Measurements from ENCODE around the gene MOB3A.
A peak's percentile ranks its signal among the peaks of the same experiment; 100 is the strongest.

MOB3A gene

DNA sequence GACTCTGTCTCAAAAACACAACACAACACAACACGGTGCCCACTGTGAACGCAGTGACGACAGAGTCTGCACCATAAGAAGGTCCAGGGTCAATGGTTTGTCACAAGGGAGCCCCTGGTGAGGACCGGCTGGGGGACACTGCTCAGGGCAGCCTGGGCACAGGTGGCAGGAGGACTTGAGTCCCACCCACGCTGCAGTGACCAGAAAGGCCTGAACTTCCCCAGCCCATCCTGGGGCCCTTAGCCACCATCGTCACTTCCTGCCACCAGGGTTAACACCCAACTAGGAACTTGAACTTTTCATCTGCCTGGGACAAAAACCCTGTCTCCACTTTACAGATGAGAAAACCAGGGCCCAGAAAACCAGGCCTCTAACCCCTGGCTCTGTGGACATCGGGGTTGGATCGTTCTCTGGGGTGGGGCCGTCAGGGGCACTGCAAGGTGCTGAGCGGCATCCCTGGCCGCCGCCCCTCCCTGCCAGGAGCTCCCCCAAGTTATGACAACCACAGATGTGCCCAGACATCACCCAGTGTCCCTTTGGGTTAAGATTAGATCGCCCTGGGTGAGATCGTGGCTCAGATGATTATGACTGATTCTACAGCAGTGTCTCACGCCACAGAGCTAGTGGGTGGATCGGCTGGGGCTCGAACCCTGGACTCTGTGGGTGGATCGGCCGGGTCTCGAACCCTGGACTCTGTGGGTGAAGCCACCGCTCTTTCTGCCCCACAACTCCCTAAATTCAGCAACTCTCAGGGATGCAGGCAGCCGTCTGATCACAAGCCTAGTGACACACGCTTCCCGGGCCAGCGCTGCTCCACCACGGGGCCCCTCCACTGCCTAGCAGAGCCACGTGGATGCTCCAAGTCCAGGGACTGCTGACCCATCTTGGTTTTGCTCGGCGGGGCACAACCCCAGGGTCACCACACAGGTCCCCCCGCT, 14.0 kb downstream of the MOB3A start:
- DNase-seq (ENCODE audit: low spot score), result peak; percentile 53

DNA sequence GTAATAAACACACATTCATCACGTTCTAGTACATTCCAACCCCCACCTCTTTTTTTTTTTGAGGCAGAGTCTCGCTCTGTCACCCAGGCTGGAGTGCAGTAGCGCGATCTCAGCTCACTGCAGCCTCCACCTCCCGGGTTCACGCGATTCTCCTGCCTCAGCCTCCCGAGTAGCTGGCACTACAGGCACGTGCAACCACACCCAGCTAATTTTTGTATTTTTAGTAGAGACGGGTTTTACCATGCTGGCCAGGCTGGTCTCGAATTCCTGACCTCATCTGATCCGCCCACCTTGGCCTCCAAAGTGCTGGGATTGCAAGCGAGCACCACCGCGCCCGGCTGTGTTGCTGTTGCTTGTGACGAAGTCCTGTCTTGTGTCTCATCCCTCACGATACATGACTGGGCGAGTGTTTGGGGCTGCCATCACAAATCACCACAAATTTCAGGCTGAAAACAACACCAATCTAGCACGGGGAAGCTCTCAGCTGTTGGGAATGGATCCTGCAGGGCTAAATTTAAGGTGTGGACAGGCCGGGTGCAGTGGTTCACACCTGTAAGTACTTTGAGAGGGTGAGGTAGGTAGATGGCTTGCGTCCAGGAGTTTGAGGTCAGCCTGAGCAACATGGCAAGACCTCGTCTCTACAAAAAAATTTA, 15.7 kb downstream of the MOB3A start:
- no peak for DNase-seq (ENCODE audit: low spot score)

DNA sequence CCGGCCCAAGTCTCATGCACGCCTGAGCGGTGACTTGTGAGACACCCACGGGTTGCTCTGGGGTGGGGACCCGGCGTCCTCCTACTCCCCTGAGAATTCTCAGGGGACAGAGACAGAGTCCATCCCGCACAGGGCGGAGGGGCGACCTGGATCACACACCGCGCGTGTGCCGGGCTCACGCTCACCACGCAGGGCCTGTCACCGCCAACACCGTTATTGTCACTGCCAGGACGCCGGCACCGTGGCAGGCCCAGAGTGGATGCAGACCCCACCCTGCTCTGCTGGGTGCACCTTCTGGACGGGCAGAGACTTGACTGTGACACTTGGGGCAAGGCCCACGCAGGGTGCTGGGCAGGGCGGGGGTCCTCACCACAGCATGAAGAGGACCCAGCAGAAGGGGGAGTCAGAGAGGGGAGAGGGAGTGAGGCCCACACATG, 16.2 kb downstream of the MOB3A start:
- DNase-seq (ENCODE audit: low spot score), result no peak

DNA sequence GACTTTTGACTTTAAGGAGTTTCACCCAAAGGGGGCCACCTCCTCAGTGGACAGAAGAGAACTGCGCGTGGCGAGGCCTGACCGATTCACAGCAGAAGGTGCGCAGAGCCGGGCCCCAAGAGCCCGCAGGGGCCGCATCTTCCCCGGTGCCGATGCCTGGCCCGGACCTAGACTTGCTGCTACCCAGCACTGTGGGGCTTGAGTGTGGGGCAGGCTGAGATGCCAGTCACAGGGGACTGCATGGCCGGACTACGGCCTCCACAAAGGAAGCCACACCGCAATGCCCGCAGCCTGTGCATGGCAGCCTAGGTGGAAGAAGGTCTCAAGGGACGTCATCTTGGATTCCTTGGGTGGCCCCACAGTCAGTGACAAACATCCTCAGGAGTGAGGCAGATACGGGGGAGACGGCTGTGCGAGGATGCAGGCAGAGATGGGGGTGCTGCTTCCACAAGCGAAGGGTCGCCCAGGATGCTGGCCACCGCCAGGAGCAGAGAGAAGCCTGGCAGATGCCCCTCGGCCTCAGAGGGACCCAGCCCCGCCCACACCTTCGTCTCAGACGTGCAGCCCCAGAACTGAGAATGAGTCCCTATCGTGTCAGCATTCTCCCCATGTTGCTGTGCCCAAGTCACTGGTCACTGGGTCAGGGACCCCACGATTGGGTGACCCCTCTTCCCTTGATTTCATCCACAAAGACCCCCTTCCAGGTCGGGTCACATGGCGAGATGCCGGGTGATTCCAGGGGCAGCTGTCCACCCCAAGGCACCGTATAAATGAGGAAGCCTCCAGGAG, 16.9 kb downstream of the MOB3A start:
- no peak for DNase-seq (ENCODE audit: low spot score)

DNA sequence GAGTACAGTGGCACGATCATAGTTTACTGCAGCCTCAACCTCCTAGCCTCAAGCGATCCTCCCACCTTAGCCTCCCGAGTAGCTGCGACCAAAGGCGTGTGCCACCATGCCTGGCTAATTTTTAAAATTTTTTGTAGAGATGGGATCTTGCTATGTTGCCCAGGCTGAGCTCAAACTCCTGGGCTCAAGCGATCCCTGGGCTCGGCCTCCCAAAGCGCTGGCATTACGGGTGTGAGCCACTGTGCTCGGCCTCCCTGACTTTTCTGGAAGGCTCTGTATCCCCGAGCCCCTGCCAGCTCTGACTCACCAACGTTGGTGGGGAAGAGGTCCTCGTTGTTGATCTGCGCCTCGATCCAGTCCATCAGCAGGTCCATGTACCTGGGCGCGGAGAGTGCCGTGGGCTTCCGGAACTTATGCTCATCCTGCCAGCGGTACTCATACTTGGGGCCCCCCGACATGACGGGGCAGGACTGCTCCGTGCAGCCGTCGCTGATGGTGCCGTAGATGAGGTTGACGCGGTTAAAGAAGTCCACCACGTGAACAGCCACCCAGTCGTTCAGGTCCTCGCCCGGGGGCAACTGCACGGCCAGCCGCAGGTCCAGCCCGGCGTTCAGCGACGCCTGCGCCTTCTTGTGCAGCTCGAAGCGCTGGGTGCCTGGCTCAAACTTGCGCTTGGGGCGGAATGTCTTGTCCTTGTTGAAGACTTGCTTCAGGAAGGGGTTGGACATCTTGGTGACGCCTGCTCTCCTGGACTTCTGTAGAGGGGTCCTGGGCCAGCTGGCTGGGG, 18.1 kb downstream of the MOB3A start:
- no peak for DNase-seq (ENCODE audit: low spot score)

DNA sequence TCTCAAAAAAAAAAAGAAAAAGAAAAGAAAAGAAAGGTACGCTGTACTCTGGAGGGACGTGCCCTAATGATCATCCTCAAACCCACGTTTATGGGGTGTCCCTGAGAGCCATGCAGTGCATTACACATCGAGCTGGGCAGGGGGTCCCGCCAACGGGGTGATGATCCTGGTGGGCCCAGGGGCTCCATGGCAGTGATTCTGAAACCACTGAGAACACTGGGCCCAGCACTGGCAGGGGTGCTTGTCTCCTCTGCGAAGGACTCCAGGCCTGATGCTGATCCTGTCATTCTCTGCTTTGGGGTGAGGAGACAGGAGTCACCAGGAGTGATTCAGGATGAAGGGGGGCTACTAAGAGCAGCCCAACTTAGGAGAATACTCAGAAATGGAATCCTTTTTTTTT, 18.7 kb downstream of the MOB3A start:
- DNase-seq (ENCODE audit: low spot score), result no peak

DNA sequence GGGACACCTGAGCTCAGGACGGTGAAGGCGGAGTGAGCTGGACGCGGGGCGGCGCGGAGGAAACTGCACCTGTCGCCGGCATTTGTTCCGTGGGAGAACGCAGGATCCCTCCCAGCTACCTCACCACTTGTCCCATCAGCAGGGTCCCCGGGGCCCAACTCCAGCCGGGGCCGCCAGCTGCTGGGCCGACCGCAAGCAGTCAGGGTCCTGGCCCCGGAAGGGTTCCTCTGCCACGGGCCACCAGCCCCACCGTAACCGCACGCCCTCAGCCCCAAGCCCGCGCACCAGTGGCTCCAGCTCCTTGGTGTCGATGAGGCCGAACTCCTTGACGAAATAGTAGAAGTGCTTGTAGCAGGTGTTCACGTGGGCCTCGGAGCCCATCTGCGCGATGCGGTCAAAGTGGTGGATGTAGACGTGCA, 19.6 kb downstream of the MOB3A start:
- DNase-seq (ENCODE audit: low spot score), result no peak

DNA sequence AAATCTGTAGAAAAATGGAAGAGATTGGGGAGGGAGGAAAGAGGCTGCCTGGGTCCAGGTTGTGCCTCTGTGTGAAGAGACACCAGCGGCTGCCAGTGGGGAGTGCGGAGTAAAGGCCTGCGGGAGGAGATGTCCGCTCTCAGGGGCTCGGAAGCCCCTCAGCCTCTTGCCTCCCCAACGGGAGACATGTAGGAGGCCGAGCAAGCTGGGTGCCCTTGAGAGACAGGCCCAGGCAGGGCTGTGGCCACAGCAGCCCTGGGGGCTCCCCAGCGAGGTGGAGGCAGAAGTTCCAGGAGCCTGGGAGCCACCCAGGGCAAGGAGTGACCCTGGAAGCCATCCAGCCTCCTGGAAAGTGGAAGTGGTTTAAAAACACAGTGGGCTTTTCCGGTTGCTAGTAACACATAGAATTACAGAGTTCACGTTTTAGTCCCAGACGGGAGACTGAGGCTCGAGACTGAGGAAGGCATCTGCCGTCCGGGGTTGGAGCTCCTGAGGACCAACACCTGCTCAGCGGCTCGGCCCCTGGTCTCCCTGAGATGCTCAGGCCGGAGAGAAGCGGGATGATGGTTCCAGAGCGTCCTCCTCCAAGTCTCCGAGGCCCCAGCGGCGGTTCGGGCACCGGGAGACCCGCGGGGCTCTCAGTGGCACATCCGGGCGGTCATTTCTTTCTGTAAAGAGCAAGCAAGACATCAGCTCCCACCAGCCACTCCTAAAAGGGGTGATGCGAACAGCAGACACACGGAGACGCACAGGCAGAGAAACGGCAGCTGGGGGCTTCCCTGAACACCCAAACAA, 23.2 kb downstream of the MOB3A start:
- no peak for DNase-seq (ENCODE audit: low spot score)

DNA sequence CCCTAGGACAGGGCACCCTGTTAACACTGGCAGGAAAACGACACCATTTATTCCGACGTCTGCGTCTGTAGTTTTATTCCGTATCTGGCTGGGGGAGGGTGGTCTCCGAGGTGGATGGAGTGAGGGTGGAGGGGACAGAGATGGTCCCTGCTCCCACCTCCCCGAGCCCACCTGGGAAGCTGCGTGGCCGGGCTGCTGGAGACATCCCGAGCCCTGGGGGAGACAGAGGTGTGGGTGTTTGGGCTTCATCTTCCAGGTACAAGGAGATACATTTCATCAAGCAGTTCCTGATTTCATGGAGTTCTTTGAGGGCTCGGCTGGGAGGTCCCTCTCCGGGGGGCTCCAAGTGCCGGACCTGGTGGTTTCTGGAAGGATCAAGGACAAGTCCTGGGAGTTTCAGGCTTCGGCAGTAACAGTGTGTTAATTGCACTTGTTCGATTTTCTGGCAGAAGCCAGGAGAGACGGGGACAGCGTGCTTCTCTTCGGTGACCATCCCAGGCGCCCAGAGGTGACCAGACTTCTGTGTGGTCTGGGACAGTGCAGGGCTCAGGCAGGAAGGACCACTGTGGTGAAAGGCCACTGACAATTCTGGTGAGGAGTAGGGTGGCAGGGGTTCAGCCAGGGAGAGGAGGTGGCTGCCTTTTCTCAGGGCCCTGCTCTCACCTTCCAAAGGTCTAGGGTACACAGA, 25.0 kb downstream of the MOB3A start:
- DNase-seq (ENCODE audit: low spot score), result no peak

DNA sequence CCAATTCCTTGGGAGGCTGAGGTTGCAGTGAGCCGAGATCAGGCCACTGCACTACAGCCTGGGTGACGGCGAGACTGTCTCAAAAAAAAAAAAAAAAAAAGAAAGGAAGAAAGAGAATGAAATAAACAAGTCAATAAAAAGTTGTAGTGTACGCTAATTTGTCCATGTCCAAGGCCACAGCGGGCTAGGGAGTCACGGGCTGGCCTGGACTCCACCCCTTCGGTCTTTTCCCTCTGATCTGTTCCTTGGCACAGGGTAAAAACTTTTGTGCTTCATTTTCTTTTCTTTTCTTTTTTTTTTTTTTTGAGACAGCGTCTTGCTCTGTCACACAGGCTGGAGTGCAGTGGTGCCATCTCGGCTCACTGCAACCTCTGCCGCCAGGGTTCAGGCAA, 25.7 kb downstream of the MOB3A start:
- DNase-seq (ENCODE audit: low spot score), result no peak

DNA sequence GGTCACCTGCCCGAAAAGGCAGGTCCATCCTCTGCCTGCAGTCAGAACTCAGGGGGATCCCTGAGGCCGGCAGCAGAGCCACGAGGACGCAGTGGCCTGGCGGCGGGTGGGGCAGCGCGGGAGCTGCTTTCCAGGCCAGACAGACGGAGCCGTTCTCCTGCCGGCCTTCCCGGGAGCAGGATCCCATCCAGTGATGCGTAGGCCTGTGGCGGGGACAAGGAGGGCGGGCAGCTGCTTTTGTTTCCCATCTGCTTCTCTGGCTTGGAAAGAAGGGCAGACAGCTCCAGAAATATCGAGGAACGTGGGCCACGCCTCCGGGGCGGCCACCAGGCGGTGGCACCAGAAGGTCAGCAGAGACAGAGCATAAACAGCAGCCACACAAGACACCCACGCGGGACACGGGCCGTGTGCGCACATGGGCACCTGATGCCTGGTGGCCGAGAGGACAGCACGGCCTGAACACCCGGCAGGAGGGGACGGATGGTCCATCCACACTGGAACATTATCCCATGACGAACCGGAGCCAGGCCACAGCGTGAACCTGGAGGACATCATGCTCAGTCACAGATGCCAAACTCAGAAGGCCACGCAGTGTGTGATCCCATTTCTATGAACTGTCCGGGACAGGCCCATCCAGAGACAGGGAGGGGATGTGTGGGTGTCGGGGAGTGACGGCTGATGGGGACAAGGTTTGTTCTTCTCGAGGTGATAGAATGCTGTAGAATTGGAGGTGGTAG, 31.2 kb downstream of the MOB3A start:
- DNase-seq (ENCODE audit: low spot score), result no peak

DNA sequence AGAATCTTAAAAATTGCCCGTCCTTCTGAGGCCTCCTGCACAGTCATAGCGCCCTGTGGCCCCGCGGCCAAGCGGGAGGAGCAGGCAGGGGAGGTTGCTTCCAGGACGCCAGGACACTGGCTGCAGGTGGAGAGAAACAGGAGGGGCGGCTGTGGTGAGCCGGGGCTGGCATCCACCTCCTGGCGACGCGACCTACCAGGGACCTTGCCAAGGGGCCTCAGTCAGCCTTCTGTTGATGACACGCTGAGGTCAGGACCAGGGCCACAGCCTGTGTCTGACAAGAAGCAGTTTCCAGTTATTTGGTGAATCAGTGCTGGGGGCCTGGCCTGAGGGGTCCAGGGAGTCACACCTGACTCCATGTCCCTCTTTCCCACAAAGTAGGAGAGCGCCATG, 31.7 kb downstream of the MOB3A start:
- no peak for DNase-seq (ENCODE audit: low spot score)

DNA sequence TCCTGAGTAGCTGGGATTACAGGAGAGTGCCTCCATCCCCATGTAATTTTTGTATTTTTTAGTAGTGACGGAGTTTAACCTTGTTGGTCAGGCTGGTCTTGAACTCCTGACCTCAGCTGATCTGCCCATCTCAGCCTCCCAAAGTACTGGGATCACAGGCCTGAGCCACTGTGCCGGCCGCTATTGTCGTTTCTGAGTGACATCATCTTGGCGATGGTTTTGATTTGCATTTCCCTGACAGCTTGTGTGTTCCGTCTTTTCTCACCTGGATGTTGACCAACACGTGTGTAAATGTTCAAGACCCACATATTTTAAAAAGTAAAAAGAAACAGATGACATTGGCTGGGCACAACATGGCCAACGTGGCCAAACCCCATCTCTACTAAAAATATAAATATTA, 32.3 kb downstream of the MOB3A start:
- no peak for DNase-seq (ENCODE audit: low spot score)

DNA sequence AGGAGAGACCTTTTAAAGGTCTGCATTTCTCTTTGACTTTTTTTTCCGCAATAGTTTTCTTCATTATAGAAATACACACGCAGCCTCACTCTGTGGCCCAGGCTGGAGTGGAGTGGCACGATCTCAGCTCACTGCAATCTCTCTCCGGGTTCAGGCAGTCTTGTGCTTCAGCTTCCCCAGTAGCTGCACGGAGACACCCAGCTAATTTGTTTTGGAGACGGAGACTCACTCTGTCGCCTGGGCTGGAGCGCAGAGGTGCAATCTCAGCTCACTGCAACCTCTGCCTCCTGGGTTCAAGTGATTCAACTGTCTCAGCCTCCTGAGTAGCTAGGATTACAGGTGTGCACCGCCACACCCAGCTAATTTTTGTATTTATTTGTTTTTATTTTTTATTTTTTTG, 33.4 kb downstream of the MOB3A start:
- no peak for DNase-seq (ENCODE audit: low spot score)

DNA sequence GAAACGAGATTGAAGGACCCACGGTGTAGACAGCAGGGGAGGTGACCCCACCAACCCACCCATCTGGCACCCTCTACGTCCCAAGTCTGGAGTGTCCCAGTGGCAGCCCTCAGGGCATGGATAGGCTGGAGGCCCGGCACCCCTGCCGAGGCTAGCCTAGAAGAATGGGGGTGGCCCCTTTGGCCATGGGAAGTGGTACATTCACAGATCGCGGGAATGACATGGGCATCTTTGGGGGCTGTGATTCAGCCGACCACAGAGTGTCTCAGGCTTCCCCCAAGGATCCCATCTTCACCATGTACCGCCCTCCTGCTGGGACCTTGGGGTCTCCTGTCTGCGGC, 33.8 kb downstream of the MOB3A start:
- no peak for DNase-seq (ENCODE audit: low spot score)

DNA sequence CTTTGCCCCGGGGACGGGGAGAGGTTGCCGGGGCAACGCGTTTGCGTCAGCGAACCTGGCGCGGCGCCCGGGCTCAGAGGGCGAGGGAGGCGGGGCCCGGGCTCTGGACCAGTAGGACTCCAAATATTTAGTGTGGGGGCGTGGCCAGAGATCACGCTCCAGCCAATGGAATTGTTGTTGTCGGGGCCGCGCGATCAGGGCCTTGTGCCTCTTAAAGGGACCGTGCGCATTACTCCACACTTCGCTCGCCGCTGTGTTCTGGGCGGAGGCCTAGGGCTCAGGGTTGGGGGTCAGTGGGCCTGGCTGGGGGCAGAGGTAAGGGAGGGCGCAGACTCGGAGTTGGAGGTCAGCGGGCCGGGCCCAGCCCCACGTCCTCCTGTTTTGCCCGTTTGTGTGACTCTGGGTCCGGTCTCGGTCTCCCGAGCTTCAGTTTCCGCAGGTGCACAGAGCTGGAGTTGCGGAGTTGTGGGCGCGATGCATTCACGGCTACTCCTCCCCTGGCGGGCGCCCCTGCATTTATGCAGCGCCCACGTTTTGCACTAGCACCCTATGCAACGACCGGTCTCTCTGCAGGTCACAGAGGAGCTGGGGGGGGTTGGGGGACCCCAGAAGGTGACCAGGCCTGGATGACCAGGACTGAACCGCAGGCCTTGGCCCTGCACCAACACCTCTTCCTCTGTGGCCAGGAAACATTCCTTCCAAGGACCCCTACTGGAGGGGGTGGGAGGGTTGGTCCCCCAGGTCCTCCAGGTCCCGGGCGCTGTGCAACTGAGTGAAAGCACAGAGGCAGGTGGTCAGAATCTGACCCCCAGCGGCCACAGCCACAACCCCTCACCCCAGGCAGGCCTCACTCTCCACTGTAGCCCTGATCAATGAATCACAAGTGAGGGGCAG, 34.4 kb downstream of the MOB3A start:
- peak; percentile 99 for DNase-seq (ENCODE audit: low spot score)

DNA sequence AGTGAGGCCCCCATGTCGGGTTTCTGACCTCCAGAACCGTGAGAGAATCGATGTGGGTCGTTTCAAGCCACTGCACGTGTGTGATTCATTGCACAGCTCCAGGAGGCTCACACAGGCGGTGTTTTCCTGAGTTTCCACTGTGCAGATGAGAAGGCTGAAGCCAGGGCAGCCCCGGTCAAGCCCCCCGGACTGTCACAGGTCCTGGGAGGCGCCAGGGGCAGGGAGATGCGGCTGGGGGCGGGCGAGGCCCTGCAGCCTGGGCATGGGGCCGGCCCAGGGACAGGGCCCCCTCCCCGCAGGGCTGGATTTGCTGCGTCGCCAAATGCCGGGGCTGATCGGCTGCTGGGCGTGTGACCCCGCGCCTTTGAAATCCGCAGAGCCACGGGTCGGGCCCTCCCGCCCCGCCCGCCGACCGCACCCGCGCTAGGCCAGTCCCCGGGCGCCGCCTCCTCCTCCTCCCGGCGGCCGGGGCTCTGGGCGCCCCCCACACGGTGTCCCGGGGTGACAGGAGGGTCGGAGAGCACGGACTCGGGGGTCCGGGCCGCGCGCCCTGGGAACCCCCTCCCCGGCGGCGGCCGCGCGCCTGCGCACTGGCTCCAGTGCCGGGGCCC, 35.1 kb downstream of the MOB3A start:
- no peak for DNase-seq (ENCODE audit: low spot score)

DNA sequence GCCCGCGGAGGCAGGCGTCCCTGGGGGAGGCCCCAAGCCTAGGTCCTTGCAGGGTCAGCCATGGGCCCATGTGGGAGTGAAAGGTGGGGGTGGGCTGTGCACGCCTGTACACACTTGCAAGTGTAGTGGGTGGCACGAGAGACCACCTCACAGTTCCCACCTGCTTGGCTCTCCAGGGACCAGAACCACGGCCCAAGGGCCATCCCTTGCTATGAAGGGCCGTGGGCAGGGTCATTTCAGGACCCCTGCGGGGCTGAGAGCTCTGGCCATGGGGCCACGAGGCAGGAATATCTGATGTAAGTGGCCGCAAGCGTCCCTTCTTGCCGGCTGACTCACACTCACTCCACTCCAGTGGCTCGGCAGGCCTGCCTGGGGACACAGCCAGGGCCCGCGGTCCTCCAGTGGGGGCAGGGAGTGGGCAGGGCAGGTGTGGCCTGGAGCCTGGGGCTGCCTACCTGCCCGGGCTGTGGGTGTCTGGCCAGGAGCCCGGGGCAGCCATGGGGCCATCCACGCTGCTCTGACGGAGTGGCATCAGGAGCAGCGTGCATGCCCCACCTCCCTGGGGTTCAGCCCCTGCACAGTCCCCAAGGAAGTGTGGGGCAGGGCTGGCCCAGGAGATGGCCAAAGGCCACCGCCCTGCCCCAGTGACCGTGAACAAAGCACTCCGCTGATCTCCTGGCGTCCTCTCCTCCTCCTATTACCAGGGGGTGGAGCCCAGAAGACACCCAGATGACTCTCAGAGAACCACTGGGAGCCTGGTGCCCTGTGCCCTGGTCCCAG, 36.5 kb downstream of the MOB3A start:
- DNase-seq (ENCODE audit: low spot score), result no peak
